DND-41 (cell line): Measurements from ENCODE around the gene GALM.
A peak's percentile ranks its signal among the peaks of the same experiment; 100 is the strongest.

Source experiments
- ATAC-seq: fragments of 200-7000 bp; cut with Tn5 transposase; 3 replicates; pipeline ENCODE4 v1.9.1; 2021; ENCODE audit warnings: low read depth; ENCODE audit not compliant: insufficient read depth
- DNase-seq: peaks from one replicate; pipeline ENCODE4 v3.0.0-alpha.2; 2020
- H2AFZ ChIP-seq: 2 replicates; pipeline ENCODE4 v1.6.0; 2012; ENCODE audit warnings: low read depth, low read length
- H3K27ac ChIP-seq: 2 replicates; pipeline ENCODE4 v1.5.1; 2012; ENCODE audit warnings: low read length, inconsistent platforms
- H3K27me3 ChIP-seq: fragments of 200-600 bp; sonication (generic); 2 replicates; pipeline ENCODE4 v1.6.0; 2012; ENCODE audit warnings: low read length, mild to moderate bottlenecking, inconsistent platforms; ENCODE audit not compliant: insufficient read depth, poor library complexity
- H3K36me3 ChIP-seq: 2 replicates; pipeline ENCODE4 v1.5.1; 2012; ENCODE audit warnings: low read length, inconsistent platforms; ENCODE audit not compliant: insufficient read depth
- H3K4me1 ChIP-seq: 2 replicates; pipeline ENCODE4 v1.5.1; 2012; ENCODE audit warnings: mild to moderate bottlenecking, low read length; ENCODE audit not compliant: insufficient read depth
- H3K4me2 ChIP-seq: 2 replicates; pipeline ENCODE4 v1.6.0; 2012; ENCODE audit warnings: mild to moderate bottlenecking, moderate library complexity, low read length, inconsistent platforms; ENCODE audit not compliant: insufficient read depth
- H3K4me3 ChIP-seq, 2 experiments: fragments of 200-600 bp in 1 of 2; shearing (Covaris generic) in 1 of 2; 2 replicates each; pipeline ENCODE4 v1.5.1; 2012 to 2016; ENCODE audit warnings: inconsistent platforms in 2 of 2, low read length in 2 of 2, mild to moderate bottlenecking in 2 of 2, low read depth in 1 of 2, moderate library complexity in 1 of 2
- H3K79me2 ChIP-seq: 2 replicates; pipeline ENCODE4 v1.6.0; 2012; ENCODE audit warnings: low read length, inconsistent platforms; ENCODE audit not compliant: insufficient read depth
- H3K9ac ChIP-seq: 2 replicates; pipeline ENCODE4 v1.6.0; 2012; ENCODE audit warnings: low read depth, mild to moderate bottlenecking, inconsistent platforms, low read length, moderate library complexity
- H3K9me3 ChIP-seq: 2 replicates; pipeline ENCODE4 v1.5.1; 2012; ENCODE audit warnings: low read length, moderate library complexity, mild to moderate bottlenecking, inconsistent platforms; ENCODE audit not compliant: insufficient read depth, severe bottlenecking
- H4K20me1 ChIP-seq: 2 replicates; pipeline ENCODE4 v1.6.0; 2012; ENCODE audit warnings: low read length; ENCODE audit not compliant: insufficient read depth
- CTCF ChIP-seq: IDR thresholded peaks from 2 replicates; pipeline ENCODE4 v1.5.1; 2012; ENCODE audit warnings: borderline replicate concordance, low read length, moderate library complexity, mild to moderate bottlenecking; ENCODE audit not compliant: poor library complexity, severe bottlenecking; ENCODE audit errors: extremely low read depth
- EZH2 ChIP-seq: IDR thresholded peaks from 3 replicates; pipeline ENCODE4 v1.6.1; 2012; ENCODE audit warnings: borderline replicate concordance, low read depth, mild to moderate bottlenecking, moderate library complexity, low read length, inconsistent platforms; ENCODE audit not compliant: severe bottlenecking

GALM gene

GRCh38 chr2:38626326-38627035 is 39.4 kb upstream of the GALM start:
- H3K27me3 ChIP-seq = no peaks in the 10 kb centered on the region
- DNase-seq = peak; percentile 89
- H3K4me2 ChIP-seq = peak overlapping the region; percentile 56
- peak overlapping the region in 1 of 2 experiments; percentile 36; a peak in 2 of 4 replicates for H3K4me3 ChIP-seq
- H3K4me1 ChIP-seq = peaks cover 48% of the 10 kb centered on the region
- H3K36me3 ChIP-seq = no peaks in the 10 kb centered on the region
- H3K27ac ChIP-seq = peak overlapping the region; percentile 93
- H4K20me1 ChIP-seq = no peaks in the 10 kb centered on the region
- ATAC-seq = peak; percentile 89
- no peaks in the 10 kb centered on the region for H3K79me2 ChIP-seq
- TF ChIP-seq CTCF (peak; percentile 37), EZH2 (no peak)
- H2AFZ ChIP-seq = peak overlapping the region; percentile 58
- H3K9me3 ChIP-seq = peaks cover 4% of the 10 kb centered on the region
- peak overlapping the region; percentile 49 for H3K9ac ChIP-seq

- peaks cover 4% of the 10 kb centered on the region for H3K9me3 ChIP-seq
- DNase-seq = no peak
- ATAC-seq = no peak
- peak overlapping the region; percentile 58 for H2AFZ ChIP-seq
- H3K27me3 ChIP-seq = no peaks in the 10 kb centered on the region
- no peak overlapping the region for H3K4me2 ChIP-seq
- H3K9ac ChIP-seq = peak overlapping the region; percentile 49; the same call in 1 of the 2 replicates
- TF ChIP-seq EZH2 (no peak), CTCF (no peak)
- peak overlapping the region; percentile 93 for H3K27ac ChIP-seq
- no peaks in the 10 kb centered on the region for H4K20me1 ChIP-seq
- no peaks in the 10 kb centered on the region for H3K79me2 ChIP-seq
- no peak overlapping the region for H3K4me3 ChIP-seq
- H3K36me3 ChIP-seq = no peaks in the 10 kb centered on the region
- H3K4me1 ChIP-seq = peaks cover 43% of the 10 kb centered on the region
Observed at GRCh38 chr2:38627391-38627790, 38.5 kb upstream of the GALM start.

GRCh38 chr2:38629684-38630083 is 36.2 kb upstream of the GALM start:
- Histone ChIP-seq H3K9me3 (peaks cover 4% of the 10 kb centered on the region), H3K4me2 (no peak overlapping the region), H4K20me1 (no peaks in the 10 kb centered on the region), H3K36me3 (no peaks in the 10 kb centered on the region), H3K27ac (no peak overlapping the region), H3K4me1 (peaks cover 47% of the 10 kb centered on the region), H3K79me2 (no peaks in the 10 kb centered on the region), H3K9ac (no peak overlapping the region), H2AFZ (no peak overlapping the region), H3K4me3 (no peak overlapping the region), H3K27me3 (no peaks in the 10 kb centered on the region)
- TF ChIP-seq CTCF (no peak), EZH2 (no peak)
- no peak for DNase-seq
- ATAC-seq = no peak
